HEK293 (cell line): ENCODE results near the gene EGFL8.

Experiments
- CTCF ChIA-PET: fragments of 350-600 bp; formaldehyde crosslinking; extraction: SDS; loops from one replicate; lab custom pipeline; 2021; ENCODE audit warnings: antibody characterized with exemption; lab: Yijun Ruan, JAX
- POLR2A ChIA-PET: fragments of 300-600 bp; formaldehyde crosslinking; extraction: SDS; loops from one replicate; lab custom pipeline; 2020; ENCODE audit warnings: antibody characterized with exemption, inconsistent platforms; lab: Yijun Ruan, JAX
- H3K27ac ChIP-seq: fragments of 200-500 bp; sonication (Bioruptor generic); 2 replicates; pipeline ENCODE4 v1.5.1; 2014; ENCODE audit warnings: low read depth, low read length, control low read depth, inconsistent platforms; ENCODE audit errors: extremely low read depth
- H3K36me3 ChIP-seq, 2 experiments: fragments of 200-500 bp in 1 of 2; sonication (Bioruptor generic) in 1 of 2; 1 replicate in 1 of 2; 2 replicates in 1 of 2; pipeline ENCODE4 v1.5.1; 2014 to 2017; ENCODE audit warnings: inconsistent platforms in 2 of 2, low read length in 2 of 2; ENCODE audit not compliant: control insufficient read depth in 2 of 2, insufficient read depth in 1 of 2
- H3K4me1 ChIP-seq: fragments of 200-500 bp; sonication (Bioruptor generic); 2 replicates; pipeline ENCODE4 v1.5.1; 2014; ENCODE audit warnings: mild to moderate bottlenecking, low read length, inconsistent platforms; ENCODE audit not compliant: control insufficient read depth, insufficient read depth
- H3K4me3 ChIP-seq: 2 replicates; pipeline ENCODE4 v1.5.1; 2011; ENCODE audit warnings: low read depth, mild to moderate bottlenecking, control low read depth, low read length, moderate library complexity
- H3K9me3 ChIP-seq: fragments of 200-500 bp; sonication (Bioruptor generic); 2 replicates; pipeline ENCODE4 v1.5.1; 2014; ENCODE audit warnings: low read depth, low read length, inconsistent platforms; ENCODE audit not compliant: control insufficient read depth, insufficient read depth
- BCL11A ChIP-seq: fragments of 450-650 bp; formaldehyde crosslinking; IDR thresholded peaks from 2 replicates; pipeline ENCODE4 v1.5.1; 2016; ENCODE audit warnings: low read depth, missing biosample characterization, missing genetic modification characterization
- HOXA7 ChIP-seq: sonication (generic); formaldehyde crosslinking; IDR thresholded peaks from 2 replicates; pipeline ENCODE4 v1.8.1; 2022; ENCODE audit warnings: missing genetic modification reagents, borderline replicate concordance
- KLF10 ChIP-seq: fragments of 450-650 bp; IDR thresholded peaks from 2 replicates; pipeline ENCODE4 v1.5.1; 2018; ENCODE audit warnings: missing biosample characterization, mild to moderate bottlenecking, missing genetic modification characterization
- MYNN ChIP-seq: fragments of 450-650 bp; formaldehyde crosslinking; IDR thresholded peaks from 2 replicates; pipeline ENCODE4 v1.5.1; 2016; ENCODE audit warnings: missing biosample characterization, missing genetic modification characterization, borderline replicate concordance
- SALL2 ChIP-seq: fragments of 450-650 bp; formaldehyde crosslinking; IDR thresholded peaks from 2 replicates; pipeline ENCODE4 v1.5.0; 2017; ENCODE audit warnings: missing biosample characterization, mild to moderate bottlenecking, missing genetic modification characterization, borderline replicate concordance
- SCRT1 ChIP-seq: fragments of 450-650 bp; formaldehyde crosslinking; IDR thresholded peaks from 2 replicates; pipeline ENCODE4 v1.5.1; 2016; ENCODE audit warnings: missing biosample characterization, missing genetic modification characterization, borderline replicate concordance
- SP3 ChIP-seq: fragments of 450-650 bp; formaldehyde crosslinking; IDR thresholded peaks from 2 replicates; pipeline ENCODE4 v1.5.1; 2016; ENCODE audit warnings: missing biosample characterization, missing genetic modification characterization
- ZBTB17 ChIP-seq: fragments of 450-650 bp; formaldehyde crosslinking; IDR thresholded peaks from 2 replicates; pipeline ENCODE4 v1.5.1; 2016; ENCODE audit warnings: missing biosample characterization, missing genetic modification characterization
- ZNF175 ChIP-seq: fragments of 450-650 bp; formaldehyde crosslinking; IDR thresholded peaks from 2 replicates; pipeline ENCODE4 v1.5.1; 2016; ENCODE audit warnings: missing biosample characterization, missing genetic modification characterization
- ZNF214 ChIP-seq: fragments of 450-650 bp; formaldehyde crosslinking; IDR thresholded peaks from 2 replicates; pipeline ENCODE4 v1.5.1; 2017; ENCODE audit warnings: missing biosample characterization, mild to moderate bottlenecking, missing genetic modification characterization, borderline replicate concordance
- ZNF266 ChIP-seq: fragments of 450-650 bp; formaldehyde crosslinking; IDR thresholded peaks from 2 replicates; pipeline ENCODE4 v1.5.1; 2016; ENCODE audit warnings: missing biosample characterization, missing genetic modification characterization, low read depth
- ZNF394 ChIP-seq: fragments of 450-650 bp; formaldehyde crosslinking; IDR thresholded peaks from 2 replicates; pipeline ENCODE4 v1.5.1; 2016; ENCODE audit warnings: missing biosample characterization, missing genetic modification characterization, mild to moderate bottlenecking, moderate library complexity, borderline replicate concordance
- ZNF514 ChIP-seq: fragments of 450-650 bp; formaldehyde crosslinking; IDR thresholded peaks from 2 replicates; pipeline ENCODE4 v1.5.1; 2016; ENCODE audit warnings: missing biosample characterization, missing genetic modification characterization
- ZNF549 ChIP-seq: fragments of 450-650 bp; IDR thresholded peaks from 2 replicates; pipeline ENCODE4 v1.5.1; 2018; ENCODE audit warnings: missing biosample characterization, missing genetic modification characterization, mild to moderate bottlenecking, inconsistent platforms, moderate library complexity
- ZNF555 ChIP-seq: fragments of 450-650 bp; formaldehyde crosslinking; conservative IDR thresholded peaks from 2 replicates; pipeline ENCODE4 v1.5.1; 2017; ENCODE audit warnings: missing biosample characterization, mild to moderate bottlenecking, missing genetic modification characterization, inconsistent platforms
- TF ChIP-seq, protein P1 (sequence below): fragments of 450-650 bp; formaldehyde crosslinking; IDR thresholded peaks from 2 replicates; pipeline ENCODE4; 2016; ENCODE audit warnings: missing biosample characterization, missing genetic modification characterization
- TF ChIP-seq, protein P2 (sequence below): fragments of 450-650 bp; formaldehyde crosslinking; IDR thresholded peaks from 2 replicates; pipeline ENCODE4 v1.5.1; 2016; ENCODE audit warnings: missing biosample characterization, missing genetic modification characterization, borderline replicate concordance
- TF ChIP-seq, protein P3 (sequence below): fragments of 450-650 bp; formaldehyde crosslinking; IDR thresholded peaks from 2 replicates; pipeline ENCODE4 v1.5.1; 2016; ENCODE audit warnings: missing biosample characterization, missing genetic modification characterization, borderline replicate concordance
- TF ChIP-seq, protein P4 (sequence below): fragments of 450-650 bp; formaldehyde crosslinking; IDR thresholded peaks from 2 replicates; pipeline ENCODE4 v1.5.1; 2016; ENCODE audit warnings: missing biosample characterization, missing genetic modification characterization

EGFL8 gene

DNA sequence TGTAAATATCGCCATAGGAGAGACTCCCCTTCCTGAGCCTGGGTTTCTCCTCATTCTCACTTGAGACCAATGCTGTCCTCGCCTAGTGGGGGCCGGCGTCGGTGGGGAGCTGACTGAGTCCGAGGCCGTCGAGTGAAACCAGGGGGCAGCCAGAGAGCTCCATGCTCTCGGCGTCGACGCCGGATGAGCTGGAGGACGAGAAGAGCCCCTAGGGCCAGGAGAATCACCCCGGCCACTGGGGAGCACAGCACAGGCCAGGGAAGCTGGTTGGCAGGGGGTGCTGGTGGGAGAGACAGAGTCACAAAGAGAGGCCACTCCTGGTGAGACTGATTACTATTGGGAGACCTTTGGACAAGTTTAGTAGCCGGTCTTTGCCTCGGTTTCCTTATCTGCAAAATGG, 34.5 kb downstream of the EGFL8 start:
- H3K4me1 ChIP-seq = peaks cover 9% of the 10 kb centered on the region
- CTCF ChIA-PET = interaction anchor here (0.5 kb wide), 1 partner anchor 669 kb away, joined by 4 read pairs; no protein-coding TSS in a partner anchor
- H3K4me3 ChIP-seq = no peak overlapping the region
- POLR2A ChIA-PET = no interaction called here
- no peaks in the 10 kb centered on the region for H3K9me3 ChIP-seq
- no peaks in the 10 kb centered on the region for H3K36me3 ChIP-seq
- TF ChIP-seq ZNF514 (tag by site-specific recombination) = no peak
- no peak for TF ChIP-seq MYNN (tag by site-specific recombination)
- TF ChIP-seq KLF10 (tag by site-specific recombination) = no peak
- no peak for TF ChIP-seq ZNF549 (tag by site-specific recombination)
- TF ChIP-seq ZNF214 (tag by site-specific recombination) = no peak
- no peak for TF ChIP-seq SCRT1 (tag by site-specific recombination)
- H3K27ac ChIP-seq = no peak overlapping the region

DNA sequence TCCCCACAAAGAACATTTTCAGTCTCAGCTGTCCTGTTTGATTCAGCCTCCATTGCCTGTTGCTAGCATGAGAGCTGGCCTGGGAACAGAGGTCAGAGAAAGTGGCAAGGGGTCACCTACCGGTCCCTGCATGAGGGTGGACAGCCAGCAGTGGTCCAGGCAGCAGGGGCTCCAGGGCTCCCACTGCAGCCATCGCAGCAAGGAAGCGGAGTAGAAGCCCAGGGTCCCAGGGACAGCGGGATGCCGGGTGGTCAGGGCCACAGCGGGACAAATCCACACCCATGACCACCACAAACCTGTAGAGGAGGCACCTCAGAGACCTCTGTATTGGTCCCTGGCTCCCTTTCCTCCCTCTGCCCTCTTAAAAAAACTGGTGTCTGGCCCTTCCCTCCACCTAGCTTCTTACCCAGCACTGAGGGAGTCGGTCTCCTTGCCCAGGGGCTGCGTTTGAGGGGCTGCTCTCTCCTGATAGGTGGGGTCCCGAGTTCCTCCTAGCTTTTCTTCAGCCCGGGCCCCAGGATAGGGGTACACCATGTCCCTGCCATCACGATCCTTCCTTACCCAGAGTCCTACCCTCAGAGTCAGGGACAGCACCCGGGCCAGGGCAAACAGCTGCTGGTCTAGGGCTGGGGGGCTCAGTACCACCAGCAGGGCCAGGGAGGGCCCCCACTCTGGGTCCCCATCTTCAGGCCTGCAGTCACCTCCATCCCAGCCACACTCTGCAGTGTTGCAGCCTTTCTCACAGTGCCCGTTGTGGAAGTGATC, 36.5 kb downstream of the EGFL8 start:
- H3K9me3 ChIP-seq = no peaks in the 10 kb centered on the region
- H3K36me3 ChIP-seq = no peaks in the 10 kb centered on the region
- POLR2A ChIA-PET = no interaction called here
- H3K4me3 ChIP-seq = no peak overlapping the region
- peaks cover 6% of the 10 kb centered on the region; the same call in 1 of the 2 replicates for H3K4me1 ChIP-seq
- CTCF ChIA-PET = no interaction called here
- H3K27ac ChIP-seq = no peak overlapping the region
- TF ChIP-seq, protein P1, sequence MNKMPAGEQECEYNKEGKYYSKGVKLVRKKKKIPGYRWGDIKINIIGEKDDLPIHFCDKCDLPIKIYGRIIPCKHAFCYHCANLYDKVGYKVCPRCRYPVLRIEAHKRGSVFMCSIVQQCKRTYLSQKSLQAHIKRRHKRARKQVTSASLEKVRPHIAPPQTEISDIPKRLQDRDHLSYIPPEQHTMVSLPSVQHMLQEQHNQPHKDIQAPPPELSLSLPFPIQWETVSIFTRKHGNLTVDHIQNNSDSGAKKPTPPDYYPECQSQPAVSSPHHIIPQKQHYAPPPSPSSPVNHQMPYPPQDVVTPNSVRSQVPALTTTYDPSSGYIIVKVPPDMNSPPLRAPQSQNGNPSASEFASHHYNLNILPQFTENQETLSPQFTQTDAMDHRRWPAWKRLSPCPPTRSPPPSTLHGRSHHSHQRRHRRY (tag by site-specific recombination) = no peak
- no peak for TF ChIP-seq ZBTB17 (tag by site-specific recombination)
- no peak for TF ChIP-seq SALL2 (tag by site-specific recombination)
- TF ChIP-seq, protein P2, sequence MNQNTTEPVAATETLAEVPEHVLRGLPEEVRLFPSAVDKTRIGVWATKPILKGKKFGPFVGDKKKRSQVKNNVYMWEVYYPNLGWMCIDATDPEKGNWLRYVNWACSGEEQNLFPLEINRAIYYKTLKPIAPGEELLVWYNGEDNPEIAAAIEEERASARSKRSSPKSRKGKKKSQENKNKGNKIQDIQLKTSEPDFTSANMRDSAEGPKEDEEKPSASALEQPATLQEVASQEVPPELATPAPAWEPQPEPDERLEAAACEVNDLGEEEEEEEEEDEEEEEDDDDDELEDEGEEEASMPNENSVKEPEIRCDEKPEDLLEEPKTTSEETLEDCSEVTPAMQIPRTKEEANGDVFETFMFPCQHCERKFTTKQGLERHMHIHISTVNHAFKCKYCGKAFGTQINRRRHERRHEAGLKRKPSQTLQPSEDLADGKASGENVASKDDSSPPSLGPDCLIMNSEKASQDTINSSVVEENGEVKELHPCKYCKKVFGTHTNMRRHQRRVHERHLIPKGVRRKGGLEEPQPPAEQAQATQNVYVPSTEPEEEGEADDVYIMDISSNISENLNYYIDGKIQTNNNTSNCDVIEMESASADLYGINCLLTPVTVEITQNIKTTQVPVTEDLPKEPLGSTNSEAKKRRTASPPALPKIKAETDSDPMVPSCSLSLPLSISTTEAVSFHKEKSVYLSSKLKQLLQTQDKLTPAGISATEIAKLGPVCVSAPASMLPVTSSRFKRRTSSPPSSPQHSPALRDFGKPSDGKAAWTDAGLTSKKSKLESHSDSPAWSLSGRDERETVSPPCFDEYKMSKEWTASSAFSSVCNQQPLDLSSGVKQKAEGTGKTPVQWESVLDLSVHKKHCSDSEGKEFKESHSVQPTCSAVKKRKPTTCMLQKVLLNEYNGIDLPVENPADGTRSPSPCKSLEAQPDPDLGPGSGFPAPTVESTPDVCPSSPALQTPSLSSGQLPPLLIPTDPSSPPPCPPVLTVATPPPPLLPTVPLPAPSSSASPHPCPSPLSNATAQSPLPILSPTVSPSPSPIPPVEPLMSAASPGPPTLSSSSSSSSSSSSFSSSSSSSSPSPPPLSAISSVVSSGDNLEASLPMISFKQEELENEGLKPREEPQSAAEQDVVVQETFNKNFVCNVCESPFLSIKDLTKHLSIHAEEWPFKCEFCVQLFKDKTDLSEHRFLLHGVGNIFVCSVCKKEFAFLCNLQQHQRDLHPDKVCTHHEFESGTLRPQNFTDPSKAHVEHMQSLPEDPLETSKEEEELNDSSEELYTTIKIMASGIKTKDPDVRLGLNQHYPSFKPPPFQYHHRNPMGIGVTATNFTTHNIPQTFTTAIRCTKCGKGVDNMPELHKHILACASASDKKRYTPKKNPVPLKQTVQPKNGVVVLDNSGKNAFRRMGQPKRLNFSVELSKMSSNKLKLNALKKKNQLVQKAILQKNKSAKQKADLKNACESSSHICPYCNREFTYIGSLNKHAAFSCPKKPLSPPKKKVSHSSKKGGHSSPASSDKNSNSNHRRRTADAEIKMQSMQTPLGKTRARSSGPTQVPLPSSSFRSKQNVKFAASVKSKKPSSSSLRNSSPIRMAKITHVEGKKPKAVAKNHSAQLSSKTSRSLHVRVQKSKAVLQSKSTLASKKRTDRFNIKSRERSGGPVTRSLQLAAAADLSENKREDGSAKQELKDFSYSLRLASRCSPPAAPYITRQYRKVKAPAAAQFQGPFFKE (tag by site-specific recombination) = no peak
- TF ChIP-seq HOXA7 (CRISPR knock-in tag) = no peak
- TF ChIP-seq ZNF555 (tag by site-specific recombination) = no peak
- TF ChIP-seq, protein P3, sequence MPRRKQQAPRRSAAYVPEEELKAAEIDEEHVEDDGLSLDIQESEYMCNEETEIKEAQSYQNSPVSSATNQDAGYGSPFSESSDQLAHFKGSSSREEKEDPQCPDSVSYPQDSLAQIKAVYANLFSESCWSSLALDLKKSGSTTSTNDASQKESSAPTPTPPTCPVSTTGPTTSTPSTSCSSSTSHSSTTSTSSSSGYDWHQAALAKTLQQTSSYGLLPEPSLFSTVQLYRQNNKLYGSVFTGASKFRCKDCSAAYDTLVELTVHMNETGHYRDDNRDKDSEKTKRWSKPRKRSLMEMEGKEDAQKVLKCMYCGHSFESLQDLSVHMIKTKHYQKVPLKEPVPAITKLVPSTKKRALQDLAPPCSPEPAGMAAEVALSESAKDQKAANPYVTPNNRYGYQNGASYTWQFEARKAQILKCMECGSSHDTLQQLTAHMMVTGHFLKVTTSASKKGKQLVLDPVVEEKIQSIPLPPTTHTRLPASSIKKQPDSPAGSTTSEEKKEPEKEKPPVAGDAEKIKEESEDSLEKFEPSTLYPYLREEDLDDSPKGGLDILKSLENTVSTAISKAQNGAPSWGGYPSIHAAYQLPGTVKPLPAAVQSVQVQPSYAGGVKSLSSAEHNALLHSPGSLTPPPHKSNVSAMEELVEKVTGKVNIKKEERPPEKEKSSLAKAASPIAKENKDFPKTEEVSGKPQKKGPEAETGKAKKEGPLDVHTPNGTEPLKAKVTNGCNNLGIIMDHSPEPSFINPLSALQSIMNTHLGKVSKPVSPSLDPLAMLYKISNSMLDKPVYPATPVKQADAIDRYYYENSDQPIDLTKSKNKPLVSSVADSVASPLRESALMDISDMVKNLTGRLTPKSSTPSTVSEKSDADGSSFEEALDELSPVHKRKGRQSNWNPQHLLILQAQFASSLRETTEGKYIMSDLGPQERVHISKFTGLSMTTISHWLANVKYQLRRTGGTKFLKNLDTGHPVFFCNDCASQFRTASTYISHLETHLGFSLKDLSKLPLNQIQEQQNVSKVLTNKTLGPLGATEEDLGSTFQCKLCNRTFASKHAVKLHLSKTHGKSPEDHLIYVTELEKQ = no peak
- TF ChIP-seq, protein P4, sequence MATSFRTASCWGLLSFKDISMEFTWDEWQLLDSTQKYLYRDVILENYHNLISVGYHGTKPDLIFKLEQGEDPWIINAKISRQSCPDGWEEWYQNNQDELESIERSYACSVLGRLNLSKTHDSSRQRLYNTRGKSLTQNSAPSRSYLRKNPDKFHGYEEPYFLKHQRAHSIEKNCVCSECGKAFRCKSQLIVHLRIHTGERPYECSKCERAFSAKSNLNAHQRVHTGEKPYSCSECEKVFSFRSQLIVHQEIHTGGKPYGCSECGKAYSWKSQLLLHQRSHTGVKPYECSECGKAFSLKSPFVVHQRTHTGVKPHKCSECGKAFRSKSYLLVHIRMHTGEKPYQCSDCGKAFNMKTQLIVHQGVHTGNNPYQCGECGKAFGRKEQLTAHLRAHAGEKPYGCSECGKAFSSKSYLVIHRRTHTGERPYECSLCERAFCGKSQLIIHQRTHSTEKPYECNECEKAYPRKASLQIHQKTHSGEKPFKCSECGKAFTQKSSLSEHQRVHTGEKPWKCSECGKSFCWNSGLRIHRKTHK (tag by site-specific recombination) = no peak
- TF ChIP-seq ZNF175 = no peak
- TF ChIP-seq ZNF266 (tag by site-specific recombination) = no peak
- no peak for TF ChIP-seq ZNF394
- no peak for TF ChIP-seq SP3
- no peak for TF ChIP-seq BCL11A (tag by site-specific recombination)
